GM18861 (cell line): ENCODE measurements around the gene GAREM1.
"Not testable (repeated sequence)": the region's sequence is repeated elsewhere in the genome, so short reads cannot be mapped to it uniquely, and the experiment has no call there.

ENCODE experiments used
- ATAC-seq: cut with Tn5 transposase; IDR thresholded peaks from one replicate; pipeline ENCODE4 v1.9.1; 2021; ENCODE audit not compliant: unreplicated experiment

GAREM1 gene

GRCh38 chr18:32297579-32298170, 173.0 kb downstream of the GAREM1 start:
- no peak for ATAC-seq

- ATAC-seq, result no peak
Measured at GRCh38 chr18:32296851-32297250, 173.8 kb downstream of the GAREM1 start.

GRCh38 chr18:32295604-32296003, 175.1 kb downstream of the GAREM1 start:
- no peak for ATAC-seq

- no peak for ATAC-seq
Measured at GRCh38 chr18:32293107-32293506, 177.6 kb downstream of the GAREM1 start.

GRCh38 chr18:32291623-32292022, 179.1 kb downstream of the GAREM1 start:
- not testable (repeated sequence) for ATAC-seq

GRCh38 chr18:32290810-32291209, 179.9 kb downstream of the GAREM1 start:
- ATAC-seq, result no peak

- peak; percentile 80 for ATAC-seq
Measured at GRCh38 chr18:32289483-32290075, 181.1 kb downstream of the GAREM1 start.

GRCh38 chr18:32287873-32288272, 182.8 kb downstream of the GAREM1 start:
- ATAC-seq, result no peak

- ATAC-seq, result no peak
Measured at GRCh38 chr18:32287249-32287648, 183.4 kb downstream of the GAREM1 start.

GRCh38 chr18:32286749-32287148, 183.9 kb downstream of the GAREM1 start:
- ATAC-seq, result no peak

GRCh38 chr18:32284284-32284683, 186.4 kb downstream of the GAREM1 start:
- no peak for ATAC-seq

- no peak for ATAC-seq
Measured at GRCh38 chr18:32280911-32281310, 189.8 kb downstream of the GAREM1 start.

GRCh38 chr18:32280188-32280783, 190.4 kb downstream of the GAREM1 start:
- ATAC-seq, result no peak

- no peak for ATAC-seq
Measured at GRCh38 chr18:32278177-32278799, 192.4 kb downstream of the GAREM1 start.

GRCh38 chr18:32277549-32277948, 193.1 kb downstream of the GAREM1 start:
- no peak for ATAC-seq

GRCh38 chr18:32276906-32277305, 193.8 kb downstream of the GAREM1 start:
- no peak for ATAC-seq

- no peak for ATAC-seq
Measured at GRCh38 chr18:32276256-32276655, 194.4 kb downstream of the GAREM1 start.

GRCh38 chr18:32275221-32275620, 195.5 kb downstream of the GAREM1 start:
- no peak for ATAC-seq

GRCh38 chr18:32274307-32274706, 196.4 kb downstream of the GAREM1 start:
- no peak for ATAC-seq

GRCh38 chr18:32271672-32272208, 198.9 kb downstream of the GAREM1 start:
- peak; percentile 83 for ATAC-seq

- ATAC-seq, result no peak
Measured at GRCh38 chr18:32270341-32270740, 200.3 kb downstream of the GAREM1 start.

GRCh38 chr18:32267463-32267862, 203.2 kb downstream of the GAREM1 start:
- no peak for ATAC-seq
